IMR-90 (cell line): ENCODE data around the gene RPL26. TPM values are rescaled to one million over a fixed set of nuclear protein-coding genes. Genes with fewer than 3 reads are reported as not detected.
"Not testable (repeated sequence)": the region's sequence is repeated elsewhere in the genome, so short reads cannot be mapped to it uniquely, and the experiment has no call there.

ENCODE experiments used
- ATAC-seq: fragments of 200-7000 bp; cut with Tn5 transposase; 2 replicates; pipeline ENCODE4 v1.9.1; 2020; ENCODE audit warnings: low read depth, mild to moderate bottlenecking, moderate library complexity
- BruUV-seq: library from RNA; stranded (reverse); fragments of 400-500 nt; replicated peaks from 2 replicates; lab custom pipeline; 2021; lab: Mats Ljungman, UMichigan
- CTCF ChIA-PET: fragments of 300-600 bp; formaldehyde crosslinking; extraction: SDS; loops from one replicate; lab custom pipeline; 2021; ENCODE audit warnings: antibody characterized with exemption; lab: Yijun Ruan, JAX
- POLR2A ChIA-PET: fragments of 300-600 bp; sonication (Branson Sonifier 250); formaldehyde crosslinking; loops from one replicate; lab custom pipeline; 2022; ENCODE audit warnings: antibody characterized with exemption; ENCODE audit not compliant: unreplicated experiment; lab: Charles Lee
- DNase-seq: peaks from one replicate; pipeline ENCODE4 v3.0.0; 2013
- H2AFZ ChIP-seq: replicated peaks from 2 replicates; pipeline ENCODE3; 2013; ENCODE audit warnings: low read length, mild to moderate bottlenecking; ENCODE audit not compliant: poor library complexity
- H2AK5ac ChIP-seq: 2 replicates; pipeline ENCODE4 v1.6.1; 2013; ENCODE audit warnings: low read depth, low read length, inconsistent platforms
- H2AK9ac ChIP-seq: replicated peaks from 2 replicates; pipeline ENCODE3; 2013; ENCODE audit warnings: mild to moderate bottlenecking, low read depth, low read length, moderate library complexity; ENCODE audit not compliant: poor library complexity
- H2BK120ac ChIP-seq: 2 replicates; pipeline ENCODE4 v1.6.1; 2013; ENCODE audit warnings: low read depth, low read length, inconsistent platforms
- H2BK15ac ChIP-seq: 3 replicates; pipeline ENCODE4 v1.6.1; 2013; ENCODE audit warnings: low read depth, low read length, inconsistent platforms
- H2BK20ac ChIP-seq: 2 replicates; pipeline ENCODE4 v1.6.1; 2013; ENCODE audit warnings: low read depth, mild to moderate bottlenecking, inconsistent platforms, low read length, moderate library complexity
- H2BK5ac ChIP-seq: 2 replicates; pipeline ENCODE4 v1.6.1; 2013; ENCODE audit warnings: mild to moderate bottlenecking, low read depth, low read length, inconsistent platforms; ENCODE audit not compliant: poor library complexity, severe bottlenecking
- H3K14ac ChIP-seq: replicated peaks from 2 replicates; pipeline ENCODE4 v1.6.1; 2013; ENCODE audit warnings: low read depth, low read length, inconsistent platforms
- H3K18ac ChIP-seq: 2 replicates; pipeline ENCODE4 v1.6.1; 2013; ENCODE audit warnings: low read depth, low read length, control low read depth
- H3K23ac ChIP-seq: 2 replicates; pipeline ENCODE4 v1.6.1; 2013; ENCODE audit warnings: low read depth, low read length, inconsistent platforms
- H3K27ac ChIP-seq: 2 replicates; pipeline ENCODE4 v1.5.1; 2013; ENCODE audit warnings: mild to moderate bottlenecking, control low read depth, low read length; ENCODE audit not compliant: insufficient read depth
- H3K27me3 ChIP-seq: 2 replicates; pipeline ENCODE4 v1.6.1; 2013; ENCODE audit warnings: low read length; ENCODE audit not compliant: control insufficient read depth, insufficient read depth
- H3K36me3 ChIP-seq: 2 replicates; pipeline ENCODE4 v1.6.1; 2013; ENCODE audit warnings: low read length, mixed read lengths; ENCODE audit not compliant: control insufficient read depth, insufficient read depth
- H3K4ac ChIP-seq: 2 replicates; pipeline ENCODE4 v1.6.1; 2013; ENCODE audit warnings: low read depth, low read length, inconsistent platforms
- H3K4me1 ChIP-seq: 2 replicates; pipeline ENCODE4 v1.6.1; 2013; ENCODE audit warnings: low read length, mixed read lengths; ENCODE audit not compliant: control insufficient read depth, insufficient read depth
- H3K4me2 ChIP-seq: 2 replicates; pipeline ENCODE4 v1.6.1; 2013; ENCODE audit warnings: low read depth, mild to moderate bottlenecking, control low read depth, low read length, moderate library complexity
- H3K4me3 ChIP-seq: 2 replicates; pipeline ENCODE4 v1.5.1; 2013; ENCODE audit warnings: low read depth, mild to moderate bottlenecking, control low read depth, low read length, moderate library complexity; ENCODE audit not compliant: insufficient read depth
- H3K56ac ChIP-seq: 2 replicates; pipeline ENCODE4 v1.6.1; 2013; ENCODE audit warnings: low read length, inconsistent platforms; ENCODE audit not compliant: insufficient read depth; ENCODE audit errors: extremely low read depth
- H3K79me1 ChIP-seq, 2 experiments: 2 replicates each; pipeline ENCODE4 v1.6.1; 2013; ENCODE audit warnings: low read length in 2 of 2, inconsistent platforms in 1 of 2, low read depth in 1 of 2
- H3K9ac ChIP-seq: 2 replicates; pipeline ENCODE4 v1.6.1; 2013; ENCODE audit warnings: low read depth, low read length, control low read depth
- H3K9me1 ChIP-seq: 2 replicates; pipeline ENCODE4 v1.6.1; 2013; ENCODE audit warnings: low read length, inconsistent platforms; ENCODE audit not compliant: insufficient read depth
- H3K9me3 ChIP-seq: 2 replicates; pipeline ENCODE4 v1.6.1; 2013; ENCODE audit warnings: low read length; ENCODE audit not compliant: control insufficient read depth, insufficient read depth
- H4K20me1 ChIP-seq: 2 replicates; pipeline ENCODE4 v1.6.1; 2013; ENCODE audit warnings: low read length, inconsistent platforms; ENCODE audit not compliant: insufficient read depth
- H4K5ac ChIP-seq: 2 replicates; pipeline ENCODE4 v1.6.1; 2013; ENCODE audit warnings: mild to moderate bottlenecking, low read depth, low read length, control low read depth
- H4K8ac ChIP-seq, 2 experiments: 2 replicates each; pipeline ENCODE4 v1.6.1; 2013; ENCODE audit warnings: low read depth in 2 of 2, low read length in 2 of 2, control low read depth in 1 of 2, inconsistent platforms in 1 of 2
- H4K91ac ChIP-seq: 2 replicates; pipeline ENCODE4 v1.6.1; 2013; ENCODE audit warnings: low read depth, low read length, inconsistent platforms; ENCODE audit not compliant: insufficient read depth
- MAZ ChIP-seq: IDR thresholded peaks from 2 replicates; pipeline ENCODE4 v1.6.1; 2012; ENCODE audit warnings: low read depth, mild to moderate bottlenecking, low read length, improper control_type of control experiment, moderate library complexity, borderline replicate concordance
- WGBS, 2 experiments: methylation state at CpG; one replicate each; pipeline versions ENCODE4 v1.1.5 to v1.1.7; 2013; ENCODE audit warnings: missing lambda C conversion rate in 2 of 2; ENCODE audit not compliant: insufficient read length in 1 of 2; ENCODE audit errors: extremely low coverage in 2 of 2; 5-methylcytosine and 5-hydroxymethylcytosine counted together
- dilution Hi-C: fragments of 300-500 bp; cut with HindIII; formaldehyde crosslinking; loops from one replicate; pipeline ENCODE4 v1.14.3; 2018; ENCODE audit warnings: low sequenced_read_pairs; ENCODE audit not compliant: unreplicated experiment
- in situ Hi-C: fragments of 300-500 bp; cut with MboI; formaldehyde crosslinking; loops from 3 replicates; pipeline ENCODE4 v1.14.3; 2019; ENCODE audit warnings: low sequenced_read_pairs, inconsistent platforms, mixed read lengths
- intact Hi-C: fragments of 100-400 bp; cut with micrococcal nuclease; formaldehyde crosslinking; loops from 2 replicates; pipeline ENCODE4 v1.10.0; 2022
- polyA plus RNA-seq, 3 experiments: library from polyadenylated mRNA; depleted of rRNA; stranded (reverse); fragments of >200 nt; gene quantifications; 2 replicates each; pipeline ENCODE4 v1.2.3, GENCODE V29; 2012; ENCODE audit warnings: low replicate concordance in 1 of 3
- total RNA-seq: library from RNA; depleted of rRNA; stranded (reverse); fragments of >200 nt; gene quantifications from 2 replicates; pipeline ENCODE4 v1.2.3, GENCODE V29; 2012

Gene RPL26
- total and polyA plus RNA-seq, 2 of the 4 experiments (the other 2 are of a cell fraction): 4,763 to 5,013 TPM

DNA sequence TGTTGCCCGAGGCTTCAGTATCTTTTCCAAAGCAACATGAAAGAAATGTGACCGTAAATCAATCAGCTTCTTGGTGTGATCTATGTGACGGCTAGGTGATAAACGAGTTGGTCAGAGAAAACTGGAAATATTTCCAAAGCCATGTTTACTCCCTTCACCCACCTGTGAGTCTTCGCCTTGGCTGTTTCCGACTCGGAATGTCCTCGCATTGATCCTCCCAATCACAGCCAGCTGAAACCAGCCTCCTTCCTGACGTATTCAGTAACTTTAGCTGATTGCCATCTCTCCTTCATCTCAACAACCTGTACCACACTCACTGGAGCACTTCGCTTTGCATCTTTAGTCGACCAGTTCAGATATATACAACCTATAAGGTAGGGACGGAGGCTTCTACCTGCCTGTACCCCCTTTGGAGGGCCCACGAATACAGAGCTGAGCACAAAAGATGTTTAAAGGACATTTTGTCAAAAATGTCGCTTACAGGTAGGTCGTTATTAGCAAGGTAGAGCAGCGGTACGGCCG is 7.2 kb downstream of the RPL26 start (continued):
- TF ChIP-seq MAZ: no peak

DNA sequence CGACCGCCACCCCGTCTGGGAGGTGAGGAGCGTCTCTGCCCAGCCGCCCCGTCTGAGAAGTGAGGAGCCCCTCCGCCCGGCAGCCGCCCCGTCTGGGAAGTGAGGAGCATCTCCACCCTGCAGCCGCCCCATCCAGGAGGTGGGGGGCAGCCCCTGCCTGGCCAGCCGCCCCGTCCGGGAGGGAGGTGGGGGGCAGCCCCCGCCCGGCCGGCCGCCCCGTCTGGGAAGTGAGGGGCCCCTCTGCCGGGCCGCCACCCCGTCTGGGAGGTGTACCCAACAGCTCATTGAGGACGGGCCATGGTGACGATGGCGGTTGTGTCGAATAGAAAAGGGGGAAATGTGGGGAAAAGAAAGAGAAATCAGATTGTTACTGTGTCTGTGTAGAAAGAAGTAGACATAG is 9.1 kb downstream of the RPL26 start:
- H4K5ac ChIP-seq, H2BK5ac ChIP-seq, H2AK9ac ChIP-seq, DNase-seq, CTCF ChIA-PET, H3K4me3 ChIP-seq, in situ Hi-C loops, H2AK5ac ChIP-seq, H3K23ac ChIP-seq, H3K4me2 ChIP-seq, H4K8ac ChIP-seq, H3K9ac ChIP-seq, H3K27ac ChIP-seq, dilution Hi-C loops, H2BK120ac ChIP-seq, H3K4ac ChIP-seq, H3K27me3 ChIP-seq, H3K4me1 ChIP-seq, H3K18ac ChIP-seq, H2BK15ac ChIP-seq, H4K91ac ChIP-seq, H3K14ac ChIP-seq, ATAC-seq, H4K20me1 ChIP-seq, H3K56ac ChIP-seq, H2BK20ac ChIP-seq, H2AFZ ChIP-seq, H3K9me1 ChIP-seq, POLR2A ChIA-PET, H3K9me3 ChIP-seq, BruUV-seq, intact Hi-C loops: not testable (repeated sequence)
- 96% methylated on average over 4 of the region's 26 CpGs; no CpG with 5 or more reads in 1 of the 2 experiments for WGBS, 2 experiments
- Histone ChIP-seq H3K79me1 (peaks cover 8 to 14% of the 10 kb centered on the region in 2 experiments), H3K36me3 (peaks cover 18% of the 10 kb centered on the region)
